GM18507 (cell line): Measurements from ENCODE around the gene DNAH5.

Experiments
- DNase-seq: peaks from one replicate; pipeline ENCODE4 v3.0.0; 2011; ENCODE audit warnings: low read depth; ENCODE audit not compliant: insufficient read length; ENCODE audit errors: extremely low spot score
- FAIRE-seq: peaks from 2 replicates; lab custom pipeline; 2011; peaks lifted over from hg19 to GRCh38; lab: Jason Lieb, UNC

DNAH5 gene

GRCh38 chr5:13946111-13946510 lies 1.6 kb upstream of the DNAH5 start:
- DNase-seq (no peak), FAIRE-seq (no peak)

- FAIRE-seq (no peak), DNase-seq (no peak)
Observed at GRCh38 chr5:13945271-13945670, 783 bp upstream of the DNAH5 start.

GRCh38 chr5:13943676-13944075 lies 812 bp downstream of the DNAH5 start:
- DNase-seq (no peak), FAIRE-seq (no peak)

GRCh38 chr5:13941468-13941867 lies 3.0 kb downstream of the DNAH5 start:
- FAIRE-seq (no peak), DNase-seq (no peak)

GRCh38 chr5:13939638-13940037 lies 4.8 kb downstream of the DNAH5 start:
- no peak for DNase-seq
- no peak for FAIRE-seq

GRCh38 chr5:13934921-13935320 lies 9.6 kb downstream of the DNAH5 start:
- DNase-seq = no peak
- FAIRE-seq = no peak

- FAIRE-seq = no peak
- DNase-seq = no peak
Observed at GRCh38 chr5:13934125-13934524, 10.4 kb downstream of the DNAH5 start.

DNA sequence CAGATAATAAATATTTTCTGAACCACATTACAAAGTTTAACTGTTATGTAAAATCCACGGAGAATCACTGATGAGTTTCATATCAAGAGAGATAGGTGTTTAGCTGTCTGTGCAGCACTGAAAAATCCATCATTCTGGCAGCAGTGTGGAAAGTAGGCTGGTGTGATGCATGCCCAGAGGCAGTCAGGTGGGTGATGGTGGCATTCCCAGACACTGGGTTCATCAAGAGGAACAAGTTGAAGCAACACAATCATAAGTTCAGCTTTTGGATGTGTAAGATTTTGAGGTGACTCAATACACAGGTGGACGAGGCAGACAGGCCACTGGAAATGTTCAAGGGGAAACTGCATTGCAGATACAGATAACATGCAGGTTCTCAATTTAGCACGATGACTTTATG lies 11.9 kb downstream of the DNAH5 start:
- DNase-seq (no peak), FAIRE-seq (no peak)

DNA sequence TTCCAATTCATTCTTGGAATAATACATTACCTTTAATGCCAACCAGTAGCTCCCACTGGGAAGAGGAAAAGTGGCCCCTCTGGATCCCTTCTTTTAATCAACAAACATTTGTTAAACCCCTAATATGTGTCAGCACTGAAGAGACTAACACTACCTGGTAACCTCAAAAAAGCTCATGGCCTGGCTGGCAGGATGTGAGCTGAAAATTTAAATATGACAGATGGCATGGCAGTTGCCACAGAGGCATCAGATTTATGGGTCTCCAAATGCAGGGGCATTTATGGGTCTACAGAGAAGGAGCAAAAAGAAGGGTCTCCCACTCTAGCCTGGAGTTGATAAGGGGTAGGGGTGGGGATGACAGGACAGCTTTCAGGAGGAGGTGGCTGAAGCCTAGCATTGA lies 12.5 kb downstream of the DNAH5 start:
- no peak for FAIRE-seq
- no peak for DNase-seq

DNA sequence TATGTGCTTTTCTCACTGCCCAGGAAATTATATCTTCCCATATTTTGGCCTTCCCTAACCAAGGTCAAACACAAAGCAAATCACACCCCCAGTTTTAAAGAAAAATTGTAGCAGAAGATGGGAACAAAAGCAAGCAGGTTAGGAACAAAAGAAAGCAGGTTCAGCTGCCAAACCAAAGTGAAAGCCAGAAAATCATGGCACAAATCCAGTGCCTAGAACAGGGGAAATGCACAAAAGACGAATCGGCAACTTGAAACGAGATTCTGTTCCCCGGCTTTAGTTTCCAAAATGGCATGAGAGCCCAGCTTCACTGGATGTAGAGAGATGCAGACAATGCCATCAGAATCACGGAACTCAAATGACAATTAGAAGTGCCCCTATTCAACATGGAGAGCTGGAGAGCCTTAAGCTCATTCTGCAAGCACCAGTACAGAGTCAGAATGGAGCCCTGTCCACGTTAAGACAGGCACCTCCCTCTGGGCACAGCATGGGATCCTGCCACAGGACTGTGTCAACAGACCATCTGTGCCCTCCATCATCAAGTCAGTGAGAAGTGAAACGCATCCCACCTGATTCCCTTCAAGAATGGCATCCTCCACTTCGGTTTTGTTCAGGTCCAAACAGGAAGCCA lies 13.8 kb downstream of the DNAH5 start:
- DNase-seq = no peak
- FAIRE-seq = no peak

GRCh38 chr5:13926731-13927130 lies 17.8 kb downstream of the DNAH5 start:
- DNase-seq (no peak), FAIRE-seq (no peak)

DNA sequence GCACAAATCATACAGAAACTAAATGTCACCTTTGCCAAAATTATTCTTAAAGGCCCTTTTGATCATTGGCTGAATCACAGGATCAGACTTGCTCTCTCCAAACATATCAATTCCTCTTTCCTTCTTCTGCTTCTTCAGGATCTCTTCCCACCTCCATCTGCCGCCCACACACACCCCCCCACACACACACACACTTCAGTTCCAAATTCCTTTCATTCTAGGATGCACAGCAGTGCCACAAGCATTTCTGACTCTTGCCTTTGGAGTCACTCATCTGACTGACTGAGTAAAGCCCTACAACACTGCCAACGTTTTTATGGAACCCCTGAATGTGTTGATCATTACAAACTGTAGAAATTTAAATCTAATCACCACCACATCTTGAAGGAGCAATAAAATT lies 22.9 kb downstream of the DNAH5 start:
- FAIRE-seq = no peak
- DNase-seq = no peak

- no peak for DNase-seq
- no peak for FAIRE-seq
Observed at GRCh38 chr5:13919786-13920185, 24.7 kb downstream of the DNAH5 start.

GRCh38 chr5:13919087-13919486 lies 25.4 kb downstream of the DNAH5 start:
- FAIRE-seq (no peak), DNase-seq (no peak)

- FAIRE-seq = no peak
- DNase-seq = no peak
Observed at GRCh38 chr5:13917061-13917460, 27.4 kb downstream of the DNAH5 start.

GRCh38 chr5:13913962-13914361 lies 30.5 kb downstream of the DNAH5 start:
- DNase-seq (no peak), FAIRE-seq (no peak)

GRCh38 chr5:13910637-13911288 lies 33.7 kb downstream of the DNAH5 start:
- DNase-seq (no peak), FAIRE-seq (no peak)

- FAIRE-seq (no peak), DNase-seq (no peak)
Observed at GRCh38 chr5:13910201-13910600, 34.3 kb downstream of the DNAH5 start.

GRCh38 chr5:13909271-13909670 lies 35.2 kb downstream of the DNAH5 start:
- DNase-seq (no peak), FAIRE-seq (no peak)

GRCh38 chr5:13898569-13898968 lies 45.9 kb downstream of the DNAH5 start:
- no peak for FAIRE-seq
- no peak for DNase-seq

DNA sequence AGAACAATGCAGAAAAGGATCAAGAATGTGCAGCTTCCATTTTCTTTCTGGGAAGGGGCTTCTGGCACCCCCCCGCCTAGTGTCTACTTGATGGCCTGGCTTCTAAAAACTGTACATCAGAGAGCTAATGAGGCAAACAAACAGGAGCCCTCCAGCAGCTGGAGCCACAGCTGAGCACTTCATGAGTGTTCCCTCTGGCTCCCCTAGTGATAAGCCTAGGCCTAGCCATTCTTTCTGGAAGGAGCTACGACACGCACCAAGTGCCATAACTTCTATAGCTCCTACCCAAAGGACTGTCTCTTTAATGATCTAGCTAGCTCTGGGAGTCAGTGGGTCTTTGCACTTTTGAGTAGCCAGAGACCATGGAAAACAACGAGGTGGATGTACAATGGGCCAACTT lies 66.1 kb downstream of the DNAH5 start:
- no peak for DNase-seq

DNA sequence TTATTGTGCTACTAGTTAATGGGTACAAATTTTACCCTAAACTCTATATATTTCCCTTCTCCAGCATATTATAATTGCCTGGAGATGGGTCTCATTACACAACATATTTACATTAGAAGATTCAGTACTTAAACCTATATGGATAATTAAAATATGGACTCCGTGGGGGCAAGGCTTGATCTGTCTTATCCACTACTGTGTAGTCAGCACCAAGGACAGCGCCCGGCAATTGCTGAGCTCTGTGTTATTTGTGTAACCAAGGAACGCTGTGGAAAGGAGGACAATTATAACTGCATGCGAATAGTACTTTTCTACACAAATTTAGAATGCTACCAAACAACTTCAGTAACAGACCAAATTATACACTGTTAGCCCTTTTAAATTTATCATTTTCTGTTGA lies 77.7 kb downstream of the DNAH5 start:
- DNase-seq (no peak), FAIRE-seq (no peak)

More for the DNA sequence above, 66.1 kb downstream of the DNAH5 start:
- FAIRE-seq = no peak
